NCI-H345 treated with DMSO at 0.1 percent for 48 hours (cell line): ENCODE data around the gene GGA1.
A peak's percentile ranks its signal among the peaks of the same experiment; 100 is the strongest.
"Not testable (repeated sequence)": the region's sequence is repeated elsewhere in the genome, so short reads cannot be mapped to it uniquely, and the experiment has no call there.

Experiments used
- DNase-seq: peaks from one replicate; lab custom pipeline; 2025; ENCODE audit not compliant: unreplicated experiment; lab: John Stamatoyannopoulos, UW

Gene GGA1

DNA sequence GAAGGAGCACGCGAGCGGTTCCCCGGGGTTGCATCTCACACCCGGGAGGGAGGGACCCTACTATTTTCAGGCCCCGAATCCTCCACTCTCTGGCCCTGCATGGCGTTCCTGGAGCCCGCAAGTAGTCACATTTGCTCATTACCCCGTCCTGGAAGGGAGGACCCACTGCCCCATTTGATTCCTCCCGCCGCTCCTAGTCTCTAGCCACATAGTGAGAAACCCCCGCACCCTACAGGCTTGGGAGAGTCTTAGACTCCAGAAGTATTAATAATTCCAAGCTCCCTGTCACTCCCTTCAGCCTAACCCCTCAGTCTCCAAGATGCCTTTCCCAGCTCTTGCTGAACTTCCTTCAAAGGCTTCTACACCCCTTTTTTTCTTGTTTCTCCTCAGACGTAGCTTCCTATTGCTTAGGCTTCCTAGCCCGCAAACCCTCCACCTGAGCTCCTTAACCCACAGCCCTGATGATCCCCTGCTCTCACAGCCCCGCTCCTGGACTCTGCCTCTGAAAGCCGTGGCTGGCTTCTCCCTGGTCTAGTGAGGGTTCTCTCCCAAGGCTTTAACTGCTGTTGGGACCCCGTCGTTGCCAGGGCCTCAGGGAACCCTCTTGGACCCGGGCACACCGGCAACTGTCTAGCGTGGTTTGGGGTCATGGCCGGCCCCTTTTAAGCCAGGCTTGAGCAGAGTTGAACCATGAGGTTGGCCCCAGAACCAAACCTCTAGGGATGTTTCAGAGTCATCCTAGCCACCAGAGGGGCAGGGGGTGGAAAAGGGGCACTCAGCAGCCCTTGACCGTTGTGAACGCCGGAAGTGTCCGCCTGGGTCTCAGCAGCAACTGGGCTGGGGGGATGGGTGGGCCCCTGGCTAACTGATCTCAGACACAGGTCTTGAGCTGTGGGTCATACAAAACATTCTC, 862 bp downstream of the GGA1 start:
- DNase-seq = no peak

DNA sequence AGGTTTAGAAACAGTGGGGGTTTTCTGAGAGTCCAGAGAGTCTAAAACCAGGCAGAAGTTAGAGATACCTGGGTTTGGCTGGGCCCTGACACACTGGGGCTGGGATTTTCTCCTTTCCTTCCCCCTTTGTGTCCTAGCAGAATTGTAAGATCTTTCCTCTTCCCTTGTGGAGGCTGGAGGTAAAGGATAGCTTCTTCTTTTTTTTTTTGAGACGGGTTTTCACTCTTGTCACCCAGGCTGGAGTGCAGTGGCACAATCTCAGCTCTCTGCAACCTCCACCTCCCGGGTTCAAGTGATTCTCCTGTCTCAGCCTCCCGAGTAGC, 1.5 kb downstream of the GGA1 start:
- not testable (repeated sequence) for DNase-seq

DNA sequence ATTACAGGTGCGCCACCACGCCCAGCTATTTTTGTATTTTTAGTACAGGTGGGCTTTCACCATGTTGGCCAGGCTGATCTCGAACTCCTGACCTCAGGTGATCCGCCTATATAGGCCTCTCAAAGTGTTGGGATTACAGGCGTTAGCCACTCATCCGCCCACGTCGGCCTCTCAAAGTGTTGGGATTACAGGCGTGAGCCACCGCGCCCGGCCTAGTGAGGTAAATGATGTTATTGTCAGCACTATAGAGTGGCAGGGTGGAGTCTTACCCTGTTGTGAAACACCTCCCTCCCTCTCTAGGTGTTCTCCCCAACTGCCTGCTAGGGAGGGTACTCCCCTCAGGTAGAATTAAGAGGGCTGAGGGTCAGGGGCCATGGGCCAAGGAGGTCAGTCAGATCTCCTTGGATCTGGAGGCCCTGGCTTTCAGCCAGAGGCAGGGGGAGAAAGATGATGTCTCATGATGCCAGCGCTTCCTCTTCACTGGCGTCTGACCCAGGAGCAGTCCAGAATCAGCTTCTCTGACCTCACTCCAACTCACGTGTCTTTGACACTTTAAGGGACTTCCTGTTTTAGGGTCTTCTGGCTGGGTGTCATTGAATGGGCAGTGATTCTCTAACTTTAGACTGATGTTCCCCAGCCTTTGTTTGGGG, 2.0 kb downstream of the GGA1 start:
- no peak for DNase-seq

DNA sequence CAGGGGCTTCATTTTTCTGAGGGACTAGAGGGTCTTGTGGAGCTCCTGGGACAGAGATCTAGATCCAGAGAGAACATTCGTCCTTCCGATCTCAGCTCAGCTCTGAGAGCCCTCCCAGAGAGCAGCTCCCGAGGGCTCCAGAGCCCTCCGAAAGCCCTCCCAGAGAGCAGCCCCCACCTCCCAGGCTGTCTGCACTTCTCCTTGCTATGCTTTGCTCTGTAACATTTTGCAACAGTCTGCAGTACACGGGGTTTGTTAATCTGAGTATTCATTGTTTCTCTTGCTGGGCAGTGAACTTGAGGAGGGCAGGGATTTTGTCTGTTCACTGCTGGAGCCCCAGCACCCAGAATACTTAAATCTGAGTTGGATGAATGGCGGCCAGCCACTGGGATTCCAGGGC, 2.6 kb downstream of the GGA1 start:
- DNase-seq = no peak

DNA sequence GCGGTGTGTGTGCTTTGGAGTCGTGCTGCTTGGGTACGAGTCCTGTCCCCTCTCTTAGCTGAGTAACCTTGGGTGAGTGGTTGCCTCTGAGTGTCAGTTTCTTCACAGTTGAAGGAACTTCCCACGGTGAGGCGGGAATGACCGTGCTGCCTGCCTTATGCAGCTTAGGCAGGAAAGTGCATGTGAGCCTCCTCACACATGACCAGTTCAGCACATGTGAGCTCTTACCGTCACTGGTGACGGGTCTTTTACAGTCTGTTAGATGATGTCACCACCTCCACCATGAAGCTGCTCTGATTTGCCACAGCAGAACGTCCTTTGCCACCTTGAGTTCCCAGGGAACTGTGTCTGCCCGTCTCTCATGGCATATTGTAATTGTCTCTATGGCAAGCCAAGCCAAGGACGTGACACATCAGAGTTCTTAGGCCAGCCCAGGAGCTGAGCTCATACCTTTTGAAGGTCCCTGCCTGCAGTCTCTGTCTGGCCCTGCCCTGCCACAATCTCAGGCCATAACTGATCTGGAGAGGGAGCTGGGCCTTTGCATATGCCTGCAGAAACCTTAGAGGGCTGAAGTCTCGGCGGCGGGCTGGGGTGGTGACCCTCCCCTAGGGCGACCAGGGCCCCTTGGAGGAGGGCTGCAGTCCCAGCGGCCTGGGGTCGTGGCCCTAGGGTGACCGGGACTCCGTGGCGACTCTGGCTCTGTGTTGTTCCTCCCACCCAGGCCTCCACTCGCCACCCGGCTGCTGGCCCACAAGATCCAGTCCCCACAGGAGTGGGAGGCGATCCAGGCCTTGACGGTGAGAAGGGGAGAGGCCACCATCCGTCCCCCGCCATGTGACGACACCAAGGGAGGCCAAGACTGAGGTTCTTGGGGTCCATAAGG, 7.8 kb downstream of the GGA1 start:
- no peak for DNase-seq

DNA sequence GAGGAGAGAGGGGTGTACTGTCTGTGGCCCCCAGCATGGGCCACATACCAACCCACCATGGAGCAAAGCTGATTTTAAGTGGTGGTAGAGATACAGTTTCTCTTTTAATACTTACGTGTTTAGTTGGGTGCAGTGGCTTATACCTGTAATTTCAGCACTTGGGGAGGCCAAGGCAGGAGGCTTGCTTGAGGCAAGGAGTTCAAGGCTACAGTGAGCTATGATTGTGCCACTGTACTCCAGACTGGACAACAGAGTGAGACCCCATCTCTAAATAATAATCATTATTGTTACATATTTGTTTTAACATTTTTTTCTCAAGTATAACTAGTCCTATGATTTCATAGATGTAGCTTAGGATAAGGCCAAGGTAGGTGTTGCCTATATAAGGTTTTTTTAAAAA, 8.8 kb downstream of the GGA1 start:
- DNase-seq = no peak

DNA sequence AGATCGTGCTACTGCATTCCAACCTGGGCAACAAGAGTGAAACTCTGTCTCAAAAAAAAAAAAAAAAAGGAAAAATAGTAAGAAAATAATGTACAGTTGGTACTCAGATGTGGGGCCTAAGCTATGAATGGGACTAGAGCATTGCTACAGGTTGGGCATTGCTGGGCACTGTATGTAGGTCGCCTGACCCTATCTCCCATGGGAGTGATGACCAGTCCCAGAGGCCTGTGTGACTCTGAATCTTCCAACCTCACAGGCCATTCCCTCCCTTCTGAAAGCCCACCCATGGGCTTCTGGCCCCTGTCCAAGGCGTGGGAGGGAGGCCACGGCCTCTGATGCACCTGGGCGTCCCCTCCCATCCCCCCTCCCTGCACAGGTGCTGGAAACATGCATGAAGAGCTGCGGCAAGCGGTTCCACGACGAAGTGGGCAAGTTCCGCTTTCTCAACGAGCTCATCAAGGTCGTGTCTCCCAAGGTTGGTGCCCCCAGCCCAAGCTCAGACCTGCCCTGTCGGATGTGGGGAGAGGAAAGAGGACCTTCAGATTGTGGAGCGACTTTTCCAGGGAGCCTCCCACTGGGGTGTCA, 9.5 kb downstream of the GGA1 start:
- DNase-seq = no peak

DNA sequence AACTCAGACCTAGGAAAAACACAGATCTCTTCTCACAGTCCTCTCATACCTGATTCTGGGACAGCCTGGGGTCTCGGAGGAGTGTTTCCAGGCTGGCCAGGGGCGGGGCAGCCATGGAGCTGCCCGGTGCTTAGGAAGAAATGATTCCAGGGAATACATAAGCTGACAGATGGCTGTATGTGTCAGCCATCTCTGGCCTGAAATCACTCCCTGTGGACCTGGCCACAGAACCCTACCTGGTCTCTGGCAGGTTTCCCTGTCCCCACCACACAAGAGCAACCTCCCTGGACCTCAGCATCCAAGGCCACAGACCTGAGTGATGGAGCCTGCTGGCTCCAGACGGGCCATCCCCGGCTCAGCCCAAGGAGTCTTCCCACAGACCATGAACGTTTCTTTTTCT, 10.0 kb downstream of the GGA1 start:
- DNase-seq = no peak

DNA sequence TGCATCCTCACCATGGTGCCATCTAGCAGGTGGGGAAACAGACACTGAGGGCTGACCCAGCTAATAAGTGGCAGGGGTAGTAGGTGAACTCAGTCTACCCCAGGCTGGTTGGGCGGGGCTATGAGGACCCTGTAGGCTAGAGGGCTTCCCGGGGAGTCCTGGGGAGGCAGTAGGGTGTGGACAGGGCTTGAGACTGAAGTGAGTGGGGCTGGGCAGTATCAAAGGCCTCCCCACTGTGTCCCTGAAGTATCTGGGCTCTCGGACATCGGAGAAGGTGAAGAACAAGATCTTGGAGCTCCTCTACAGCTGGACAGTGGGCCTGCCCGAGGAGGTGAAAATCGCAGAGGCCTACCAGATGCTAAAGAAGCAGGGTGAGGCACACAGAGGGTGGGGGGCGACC, 11.4 kb downstream of the GGA1 start:
- DNase-seq = no peak

DNA sequence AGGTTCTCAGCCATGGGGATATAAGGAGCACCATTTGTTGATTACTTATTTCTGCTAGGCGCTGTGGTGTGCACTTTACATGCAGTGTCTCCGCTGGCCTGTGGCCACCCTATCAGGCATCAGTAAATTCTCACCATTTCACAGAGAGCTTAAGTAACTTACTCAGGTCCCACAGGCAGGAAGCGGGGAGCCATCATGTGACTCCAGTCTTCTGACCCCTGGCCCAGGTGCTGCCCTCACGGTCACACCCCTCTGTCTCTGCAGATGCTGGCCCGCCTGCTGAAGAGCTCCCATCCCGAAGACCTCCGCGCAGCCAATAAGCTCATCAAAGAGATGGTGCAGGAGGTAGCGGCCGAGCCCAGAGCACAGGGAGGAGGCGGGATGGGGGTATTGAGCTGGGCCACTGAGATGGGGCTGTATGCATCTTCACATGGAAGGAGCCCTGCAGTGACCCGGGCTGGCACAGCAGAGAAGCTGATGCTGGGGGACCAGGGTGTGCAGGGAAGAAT, 12.8 kb downstream of the GGA1 start:
- DNase-seq = no peak

DNA sequence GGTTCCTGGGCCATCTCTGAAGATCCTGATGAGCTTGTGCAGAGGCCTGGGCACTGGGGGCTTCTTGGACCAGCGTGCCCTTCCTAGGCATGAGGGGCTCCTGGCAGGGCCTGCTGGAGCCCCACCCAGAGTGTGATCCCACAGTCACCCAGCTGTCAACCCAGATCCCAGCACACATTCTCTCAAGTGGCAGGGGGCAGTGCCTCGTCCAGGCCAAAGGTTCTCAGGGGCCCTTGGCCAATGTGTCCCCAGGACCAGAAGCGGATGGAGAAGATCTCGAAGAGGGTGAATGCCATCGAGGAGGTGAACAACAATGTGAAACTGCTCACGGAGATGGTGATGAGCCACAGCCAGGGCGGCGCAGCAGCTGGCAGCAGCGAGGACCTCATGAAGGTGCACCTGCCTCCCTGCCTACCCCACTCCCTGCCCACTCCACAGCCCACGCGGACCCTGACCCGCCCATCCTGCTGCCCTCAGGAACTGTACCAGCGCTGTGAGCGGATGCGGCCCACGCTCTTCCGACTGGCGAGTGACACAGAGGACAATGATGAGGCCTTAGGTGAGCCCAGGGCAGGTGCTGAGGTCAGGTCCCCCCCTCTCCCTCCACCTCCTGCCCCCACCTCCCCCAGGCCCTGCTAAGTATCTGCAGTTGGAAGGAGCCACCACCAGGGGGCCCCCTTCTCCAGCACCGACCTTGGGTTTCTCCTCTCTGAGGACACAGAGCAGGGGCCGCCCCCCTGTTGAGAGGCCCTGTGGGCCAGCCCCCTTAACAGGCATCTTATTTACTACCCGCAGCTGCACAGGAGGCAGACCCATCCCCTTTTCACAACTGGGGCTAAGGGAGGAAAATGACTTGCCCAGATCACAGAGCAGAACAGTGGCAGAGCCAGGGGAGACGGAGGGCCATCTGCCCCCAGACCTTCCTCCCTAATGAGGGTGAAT, 14.7 kb downstream of the GGA1 start:
- DNase-seq = peak; percentile 2

DNA sequence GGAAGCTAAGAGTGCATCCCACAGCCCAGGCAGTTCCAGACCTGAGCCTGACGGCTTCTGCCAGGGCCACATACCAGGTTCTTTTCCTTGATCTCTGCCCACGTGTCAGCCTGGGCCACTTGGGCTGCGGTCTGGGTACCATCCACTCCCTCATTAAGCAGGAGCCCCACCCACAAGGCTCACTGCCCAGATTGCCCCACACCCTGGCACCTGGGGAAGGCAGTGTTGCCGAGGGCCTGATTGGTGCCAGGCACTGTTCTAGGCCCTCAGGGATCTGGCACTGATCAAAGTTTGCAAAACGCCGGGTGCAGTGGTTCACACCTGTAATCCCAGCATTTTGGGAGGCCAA, 15.4 kb downstream of the GGA1 start:
- no peak for DNase-seq

DNA sequence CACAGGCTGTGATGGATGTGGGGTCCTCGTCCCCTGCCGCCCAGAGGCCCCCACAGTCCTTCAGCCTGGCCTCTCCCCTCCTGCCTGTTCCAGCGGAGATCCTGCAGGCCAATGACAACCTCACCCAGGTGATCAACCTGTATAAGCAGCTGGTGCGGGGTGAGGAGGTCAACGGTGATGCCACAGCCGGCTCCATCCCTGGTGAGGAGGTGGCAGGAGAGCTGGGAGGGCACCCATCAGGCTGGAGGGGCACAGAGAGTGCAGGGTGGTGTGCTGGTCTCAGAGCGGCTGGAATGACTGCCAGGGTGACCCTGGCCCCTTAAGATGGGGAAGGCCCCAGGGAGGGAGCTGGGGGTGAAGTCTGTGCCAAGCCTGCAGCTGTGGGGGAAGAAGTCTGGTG, 16.2 kb downstream of the GGA1 start:
- no peak for DNase-seq

DNA sequence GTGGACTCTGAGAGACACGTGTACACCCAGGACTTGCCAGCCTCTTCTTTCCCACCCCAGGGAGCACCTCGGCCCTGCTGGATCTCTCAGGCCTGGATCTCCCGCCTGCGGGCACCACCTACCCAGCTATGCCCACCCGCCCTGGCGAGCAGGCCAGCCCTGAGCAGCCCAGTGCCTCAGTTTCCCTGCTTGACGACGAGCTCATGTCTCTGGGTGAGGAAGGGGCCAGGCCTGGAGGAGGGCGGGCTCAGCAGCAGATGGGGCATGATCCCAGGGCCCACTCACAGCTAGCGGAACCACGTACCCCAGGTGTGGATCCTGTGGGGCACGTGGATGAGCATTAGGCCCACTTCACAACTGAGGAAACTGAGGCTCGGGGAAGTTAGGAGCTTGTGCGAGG, 17.1 kb downstream of the GGA1 start:
- no peak for DNase-seq

DNA sequence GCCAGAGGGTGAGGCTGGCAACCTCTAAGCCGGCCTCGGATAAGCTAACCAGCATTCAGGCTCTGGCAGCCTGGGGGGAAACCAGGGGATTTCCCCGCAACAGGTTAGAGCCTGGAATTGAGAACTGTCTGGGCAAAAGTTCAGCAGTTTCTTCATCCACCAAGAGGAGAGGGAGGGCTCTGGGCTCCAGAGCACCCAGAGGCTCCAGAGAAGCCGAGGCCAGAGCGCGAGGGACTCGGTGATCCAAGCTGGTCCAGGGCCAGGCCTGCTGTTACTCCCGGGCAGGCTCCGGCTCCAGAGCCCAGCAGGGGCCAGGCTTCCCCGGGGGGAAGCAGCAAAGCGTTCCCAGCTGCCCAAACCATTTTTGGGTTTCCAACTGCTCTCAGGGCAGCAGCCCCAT, 17.5 kb downstream of the GGA1 start:
- no peak for DNase-seq

DNA sequence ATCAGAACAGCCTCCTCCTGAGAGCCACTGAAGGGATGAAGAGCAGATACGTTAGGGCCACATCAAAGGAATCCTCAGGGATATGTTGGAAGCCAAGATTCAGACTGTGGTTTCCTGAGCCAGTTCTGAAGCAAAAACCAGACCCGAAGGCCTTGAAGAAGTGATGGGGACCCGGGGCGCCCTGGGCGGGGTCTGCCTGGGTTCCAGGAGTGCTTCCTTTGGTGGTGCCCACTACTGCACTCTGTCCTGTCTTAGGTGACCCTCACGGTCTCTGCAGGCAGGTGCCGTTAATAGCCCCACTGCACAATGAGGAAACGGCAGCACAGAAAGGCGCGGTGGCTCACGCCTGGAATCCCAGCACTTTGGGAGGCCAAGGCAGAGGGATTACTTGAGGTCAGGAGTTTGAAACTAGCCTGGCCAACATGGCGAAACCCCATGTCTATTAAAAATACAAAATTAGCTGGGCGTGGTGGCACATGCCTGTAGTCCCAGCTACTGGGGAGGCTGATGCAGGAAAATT, 18.0 kb downstream of the GGA1 start:
- DNase-seq = no peak

DNA sequence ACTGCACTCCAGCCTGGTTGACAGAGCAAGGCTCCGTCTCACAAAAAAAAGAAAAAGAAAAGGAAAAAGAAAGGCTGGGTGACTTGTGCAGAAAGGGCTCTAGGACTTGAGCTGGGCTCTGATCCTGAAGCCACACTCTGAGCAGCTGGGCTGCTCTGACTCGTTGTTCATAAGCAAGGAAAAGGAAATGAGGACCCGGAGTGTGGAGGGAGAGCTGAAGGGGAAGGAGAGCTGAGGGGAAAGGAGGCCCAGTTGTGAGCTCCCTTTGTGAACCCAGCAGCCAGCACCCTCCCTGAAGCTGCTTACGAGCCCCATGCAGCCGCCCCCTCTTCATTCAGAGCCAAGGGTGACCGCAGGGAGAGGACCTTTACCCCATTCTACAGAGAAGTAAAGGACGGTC, 18.5 kb downstream of the GGA1 start:
- no peak for DNase-seq

DNA sequence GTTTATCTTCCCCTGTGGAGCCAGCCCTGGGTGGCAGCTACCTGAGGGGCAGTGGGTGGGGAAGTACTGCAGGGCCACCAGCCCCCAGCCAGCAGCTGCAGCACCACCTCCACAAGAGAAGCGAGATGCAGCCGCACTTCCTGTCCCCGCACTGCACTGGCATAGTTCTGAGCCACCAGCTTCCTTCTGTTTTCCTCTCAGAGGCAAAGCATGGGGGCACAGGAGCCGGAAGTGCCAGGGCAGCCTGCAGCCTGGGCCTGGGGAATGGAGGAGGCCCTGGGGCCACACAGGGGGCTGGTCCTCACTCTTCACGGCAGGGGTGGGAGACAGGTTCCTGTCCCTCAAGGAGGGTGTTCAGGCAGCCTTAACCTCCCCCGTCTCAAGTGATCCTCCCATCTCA, 18.9 kb downstream of the GGA1 start:
- no peak for DNase-seq

DNA sequence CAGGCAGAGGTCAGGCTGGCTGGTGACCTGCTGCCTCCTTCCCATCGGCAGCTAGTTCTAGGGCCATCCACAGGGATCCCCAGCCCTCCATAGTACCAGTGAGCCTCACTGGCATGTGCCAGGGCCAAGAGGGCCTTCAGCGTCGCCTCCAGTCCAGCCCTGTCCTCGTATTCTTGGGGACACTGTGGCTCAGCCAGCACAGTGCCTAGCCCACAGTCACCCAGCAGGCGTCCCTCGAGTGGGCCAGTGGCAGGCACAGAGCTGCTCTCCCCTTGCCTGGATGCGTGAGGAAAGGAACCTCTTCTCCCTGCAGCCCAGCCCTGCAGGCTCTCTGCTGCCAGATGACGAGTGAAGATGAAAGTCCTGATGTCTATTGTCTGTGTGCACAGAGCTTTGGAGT, 20.2 kb downstream of the GGA1 start:
- no peak for DNase-seq

DNA sequence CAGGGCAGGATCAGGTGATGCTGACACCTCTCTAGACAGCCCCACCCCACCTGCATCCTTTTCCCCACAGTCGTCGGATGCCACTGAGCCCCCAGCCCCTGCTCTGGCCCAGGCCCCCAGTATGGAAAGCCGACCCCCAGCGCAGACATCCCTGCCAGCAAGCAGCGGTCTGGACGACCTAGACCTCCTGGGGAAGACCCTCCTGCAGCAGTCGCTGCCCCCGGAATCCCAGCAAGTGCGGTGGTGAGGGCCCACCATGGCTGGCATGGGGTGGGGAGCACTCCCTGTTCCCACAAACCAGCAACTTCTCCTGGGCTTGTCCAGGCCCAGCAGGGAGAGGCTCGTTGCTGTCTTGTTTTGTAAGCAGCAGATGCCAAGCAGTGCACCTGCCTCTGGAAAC, 21.3 kb downstream of the GGA1 start:
- no peak for DNase-seq
